Bronchus fibroblast of lung (primary cell): ENCODE data around the gene SPDYC. TPM values are rescaled to one million over a fixed set of nuclear protein-coding genes. Genes with fewer than 3 reads are reported as not detected.

ENCODE experiments used
- total RNA-seq: library from RNA; depleted of rRNA; stranded (reverse); fragments of >200 nt; gene quantifications from 2 replicates; pipeline ENCODE4 v1.2.3, GENCODE V29; 2015

The SPDYC gene
- not detected in 2 replicates for total RNA-seq

GRCh38 chr11:65170058-65170534 is at the start of gene SPDYC:
Gene SPDYC (plus strand): TSS chr11:65170233. CDS start chr11:65171358, 1,125 bp downstream.

GRCh38 chr11:65121865-65122696 is 48.0 kb upstream of the SPDYC start, which contains the start of the genes FAU and MRPL49:
Gene FAU (minus strand): TSS chr11:65122134. CDS start chr11:65121813, 321 bp downstream.
Gene MRPL49 (plus strand): TSS chr11:65122321. CDS start chr11:65122347, 26 bp downstream.

GRCh38 chr11:65134240-65134951 is 35.6 kb upstream of the SPDYC start, which contains the start of gene SYVN1:
Gene SYVN1 (minus strand): TSS chr11:65134519. CDS start chr11:65133601, 918 bp downstream.

GRCh38 chr11:65181569-65182257 is 11.7 kb downstream of the SPDYC start, which contains the start of gene CAPN1:
Gene CAPN1 (plus strand): TSS chr11:65181928. CDS start chr11:65182702, 774 bp downstream.

Other genes with a start within 250 kb of the SPDYC start
- gene PPP2R5B, start 245.5 kb upstream of the SPDYC start, total RNA-seq: 14.1 and 16.6 TPM in 2 replicates
- not detected in 2 replicates for gene GPHA2, start 234.3 kb upstream of the SPDYC start, total RNA-seq
- not detected in 2 replicates for gene MAJIN, start 198.1 kb upstream of the SPDYC start, total RNA-seq
- gene BATF2, start 173.3 kb upstream of the SPDYC start, total RNA-seq: 1.2 and 1.3 TPM in 2 replicates
- 229 and 233 TPM in 2 replicates for gene ARL2, start 156.1 kb upstream of the SPDYC start, total RNA-seq
- gene SNX15, start 142.8 kb upstream of the SPDYC start, total RNA-seq: 17.5 and 22.9 TPM in 2 replicates
- 25.7 and 27.9 TPM in 2 replicates for gene SAC3D1, start 129.0 kb upstream of the SPDYC start, total RNA-seq
- 41.6 and 44.4 TPM in 2 replicates for gene NAALADL1, start 111.7 kb upstream of the SPDYC start, total RNA-seq
- 25.9 and 26.2 TPM in 2 replicates for gene CDCA5, start 86.2 kb upstream of the SPDYC start, total RNA-seq
- gene ZFPL1, start 86.0 kb upstream of the SPDYC start, total RNA-seq: 77.6 and 78.8 TPM in 2 replicates
- gene VPS51, start 74.0 kb upstream of the SPDYC start, total RNA-seq: 270 and 312 TPM in 2 replicates
- gene TM7SF2, start 58.4 kb upstream of the SPDYC start, total RNA-seq: 42.4 and 52.0 TPM in 2 replicates
- gene ZNHIT2, start 52.5 kb upstream of the SPDYC start, total RNA-seq: 11.7 and 14.8 TPM in 2 replicates
- gene FAU, start 48.1 kb upstream of the SPDYC start, total RNA-seq: 604 and 715 TPM in 2 replicates
- gene MRPL49, start 47.9 kb upstream of the SPDYC start, total RNA-seq: 63.9 and 72.0 TPM in 2 replicates
- gene SYVN1, start 35.7 kb upstream of the SPDYC start, total RNA-seq: 21.2 and 29.3 TPM in 2 replicates
- gene CAPN1, start 11.7 kb downstream of the SPDYC start, total RNA-seq: 166 and 228 TPM in 2 replicates
- gene POLA2, start 91.7 kb downstream of the SPDYC start, total RNA-seq: 15.3 and 18.0 TPM in 2 replicates
- 22.0 and 22.9 TPM in 2 replicates for gene CDC42EP2, start 144.6 kb downstream of the SPDYC start, total RNA-seq
- gene DPF2, start 163.6 kb downstream of the SPDYC start, total RNA-seq: 38.5 and 40.7 TPM in 2 replicates
- gene TIGD3, start 184.5 kb downstream of the SPDYC start, total RNA-seq: 0.30 TPM in 1 of 2 replicates, not detected in the other
- gene SLC25A45, start 212.4 kb downstream of the SPDYC start, total RNA-seq: 0.67 and 0.74 TPM in 2 replicates
- gene FRMD8, start 216.4 kb downstream of the SPDYC start, total RNA-seq: 19.8 and 28.2 TPM in 2 replicates